Left hindlimb (tissue), 1 donor: ENCODE results near the gene ATP5ME.
"Not testable (repeated sequence)": the region's sequence is repeated elsewhere in the genome, so short reads cannot be mapped to it uniquely, and the experiment has no call there.

Experiments
- DNase-seq: peaks from one replicate; pipeline ENCODE4 v3.0.0-alpha.2; 2018

The ATP5ME gene, protein sequence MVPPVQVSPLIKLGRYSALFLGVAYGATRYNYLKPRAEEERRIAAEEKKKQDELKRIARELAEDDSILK

GRCh38 chr4:674172-675035, at the start of gene ATP5ME, which contains the start of gene MYL5:
Gene ATP5ME, minus strand, starts transcription at chr4:674276. Its CDS starts 29 bp downstream, at chr4:674247.
Gene MYL5, plus strand, starts transcription at chr4:674542. Its CDS starts 3,485 bp downstream, at chr4:678027.
- peak; percentile 97 for DNase-seq

GRCh38 chr4:722851-723360, 48.8 kb upstream of the ATP5ME start:
- DNase-seq = no peak

DNA sequence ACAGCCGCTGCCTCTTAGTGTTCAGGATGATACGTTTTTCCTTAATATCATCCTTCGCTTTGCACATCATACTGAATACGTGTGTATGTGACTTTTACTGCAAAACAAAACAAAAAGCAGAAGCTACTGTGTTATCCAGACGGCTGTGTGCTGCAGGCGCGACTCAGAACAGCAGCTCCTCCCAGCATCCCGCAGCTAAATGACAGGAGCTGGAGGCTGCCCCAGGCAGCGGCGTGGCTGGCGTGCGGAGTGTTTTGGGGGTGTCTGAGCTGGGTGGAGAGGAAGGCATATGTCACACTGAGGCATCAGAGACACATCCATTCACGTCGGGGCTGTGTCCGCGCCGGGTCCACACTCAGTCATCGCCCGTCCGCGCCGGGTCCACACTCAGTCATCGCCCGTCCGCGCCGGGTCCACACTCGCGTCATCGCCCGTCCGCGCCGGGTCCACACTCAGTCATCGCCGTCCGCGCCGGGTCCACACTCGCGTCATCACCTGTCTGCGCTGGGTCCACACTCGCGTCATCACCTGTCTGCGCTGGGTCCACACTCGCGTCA, 48.2 kb upstream of the ATP5ME start:
- no peak for DNase-seq

GRCh38 chr4:721261-722168, 47.4 kb upstream of the ATP5ME start:
- DNase-seq = no peak

- no peak for DNase-seq
Measured at GRCh38 chr4:720111-720860, 46.2 kb upstream of the ATP5ME start.

GRCh38 chr4:718460-718859, 44.4 kb upstream of the ATP5ME start:
- no peak for DNase-seq

GRCh38 chr4:717601-718320, 43.7 kb upstream of the ATP5ME start:
- no peak for DNase-seq

DNA sequence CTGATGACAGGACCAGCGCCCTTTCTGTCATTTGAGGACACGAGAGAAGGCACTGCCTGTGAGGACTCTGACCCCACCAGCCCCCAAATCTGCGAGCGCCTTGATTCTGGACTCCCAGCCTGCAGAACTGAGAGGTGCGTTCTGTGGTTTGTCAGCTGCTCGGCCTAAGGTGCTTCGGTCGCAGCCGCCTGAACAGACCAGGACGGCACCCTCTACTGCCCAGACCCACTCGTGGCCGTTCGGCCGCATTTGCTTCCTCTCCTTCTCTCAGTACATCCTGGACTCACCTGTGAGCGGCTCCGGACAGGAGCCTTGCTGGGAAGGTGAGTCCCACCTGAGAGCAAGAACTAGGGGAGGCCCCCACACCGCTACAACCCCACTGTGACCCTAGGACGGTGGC, 40.0 kb upstream of the ATP5ME start:
- no peak for DNase-seq

- no peak for DNase-seq
Measured at GRCh38 chr4:712916-713632, 39.0 kb upstream of the ATP5ME start.

DNA sequence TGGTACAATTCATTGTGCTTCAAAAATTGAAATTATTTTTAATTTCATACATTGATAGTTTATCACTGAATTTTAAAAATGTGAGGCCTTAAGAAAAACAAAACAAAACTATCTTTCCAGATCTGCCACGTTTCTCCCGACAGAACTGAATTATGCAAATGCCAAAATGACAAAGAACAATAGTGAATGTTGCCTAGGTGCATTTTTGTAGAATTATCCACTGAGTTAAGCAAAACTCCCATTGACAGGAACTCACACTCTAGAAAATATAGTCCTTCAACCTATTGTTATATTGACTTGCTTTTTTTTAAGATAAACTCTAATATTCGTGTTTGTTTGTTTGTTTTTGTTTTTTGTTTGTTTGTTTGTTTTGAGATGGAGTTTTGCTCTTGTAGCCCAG, 38.0 kb upstream of the ATP5ME start:
- DNase-seq = no peak

DNA sequence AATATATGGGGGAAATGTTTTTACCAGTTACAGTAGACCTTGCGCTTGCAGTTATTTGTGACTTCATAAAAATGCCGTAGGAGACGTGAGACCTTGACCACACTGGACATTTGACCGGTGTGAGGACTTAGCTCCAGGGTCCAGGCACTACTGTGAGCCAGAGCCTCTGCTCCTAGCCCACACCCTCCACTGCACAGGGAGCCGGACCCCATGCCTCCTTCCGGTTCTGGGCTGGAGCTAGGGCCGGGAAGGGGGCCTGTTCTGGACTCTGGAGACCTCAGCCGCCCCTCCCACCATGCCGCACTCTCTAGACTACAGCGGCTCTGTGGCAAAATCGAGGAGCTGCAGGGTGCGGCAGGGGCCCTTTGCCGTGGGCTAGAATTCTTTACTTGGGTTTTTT, 36.8 kb upstream of the ATP5ME start:
- no peak for DNase-seq

DNA sequence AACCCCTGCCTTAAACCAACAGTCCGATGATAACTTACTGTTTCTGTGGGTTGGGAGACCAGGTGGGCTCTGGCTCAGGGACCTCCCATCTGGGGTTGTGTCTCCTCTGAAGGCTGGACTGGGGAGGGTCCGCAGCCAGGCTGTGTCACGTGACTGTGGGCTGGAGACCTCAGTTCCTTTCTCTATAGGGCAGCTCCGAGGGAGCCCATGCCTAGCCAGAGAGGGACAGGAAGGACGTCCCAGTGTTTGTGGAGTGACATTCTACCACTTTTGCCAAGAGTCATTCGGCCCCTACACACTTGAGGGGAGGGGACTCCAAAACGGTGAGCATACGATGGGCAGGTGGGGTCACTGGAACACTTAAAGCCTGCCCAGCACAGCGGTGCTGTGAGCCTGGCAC, 36.0 kb upstream of the ATP5ME start:
- no peak for DNase-seq

GRCh38 chr4:709348-709747, 35.3 kb upstream of the ATP5ME start:
- no peak for DNase-seq

GRCh38 chr4:708631-708933, 34.5 kb upstream of the ATP5ME start:
- DNase-seq = no peak

- peak; percentile 28 for DNase-seq
Measured at GRCh38 chr4:707929-708630, 34.0 kb upstream of the ATP5ME start.

- no peak for DNase-seq
Measured at GRCh38 chr4:706834-707598, 32.9 kb upstream of the ATP5ME start.

GRCh38 chr4:706083-706633, 32.1 kb upstream of the ATP5ME start:
- not testable (repeated sequence) for DNase-seq

DNA sequence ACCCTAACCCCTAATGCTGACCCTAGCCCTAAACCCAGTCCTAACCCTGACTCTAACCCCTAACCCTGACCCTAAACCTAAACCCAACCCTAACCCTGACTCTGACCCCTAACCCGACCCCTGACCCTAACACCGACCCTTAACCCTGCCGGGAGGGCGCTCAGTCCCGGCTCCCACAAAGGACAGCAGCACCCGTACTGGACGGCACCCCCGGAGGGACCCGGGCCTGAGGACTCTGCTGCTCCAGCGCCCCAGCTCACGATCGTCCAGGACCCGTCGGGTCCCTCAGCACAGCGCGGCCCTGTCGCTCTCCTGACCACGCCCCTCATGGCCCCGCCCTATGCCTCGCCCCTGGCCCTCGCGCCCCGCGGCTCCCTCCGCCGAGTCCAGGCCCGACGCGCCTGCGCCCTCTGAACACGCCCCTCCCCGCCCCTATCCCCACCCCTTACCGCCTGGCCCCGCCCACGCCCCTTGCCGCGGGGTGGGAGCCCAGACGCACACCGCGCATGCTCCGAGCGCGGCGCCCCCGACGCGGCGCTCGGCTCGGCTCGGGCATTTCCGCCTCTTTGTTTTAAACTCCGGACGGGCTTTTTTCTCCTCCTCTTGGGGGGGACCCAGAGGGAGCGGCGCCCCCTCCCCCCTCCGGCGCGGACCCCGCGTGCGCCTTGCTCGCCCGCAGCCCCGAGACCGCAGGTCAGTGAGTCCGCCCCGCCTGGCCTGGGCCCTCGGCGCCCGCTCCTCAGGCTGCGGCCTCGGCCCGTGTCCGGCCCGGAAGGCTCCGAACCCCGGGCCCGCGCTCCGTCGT, 31.4 kb upstream of the ATP5ME start, which contains the start of gene PCGF3:
PCGF3 (plus strand) TSS at position 555 of the 805 bp plus-strand sequence. CDS start 27,849 bp downstream, outside the sequence.
- peak; percentile 98 for DNase-seq
